ENCODE results near the gene NEK2. TPM values are rescaled to one million over a fixed set of nuclear protein-coding genes. Genes with fewer than 3 reads are reported as not detected.

NEK2 gene
- total RNA-seq, 4 donors from 2014 or later, result 2.4 to 11.8 (median 6.5) TPM

GRCh38 chr1:211653293-211653692 is 22.1 kb downstream of the NEK2 start:
- no peak for DNase-seq
- 77 to 83% methylated on average over 4 of the region's 4 CpGs for WGBS, 2 donors

GRCh38 chr1:211652371-211652770 is 23.1 kb downstream of the NEK2 start:
- no peaks in the 10 kb centered on the region for H3K27me3 ChIP-seq
- H3K27ac ChIP-seq, result no peak overlapping the region
- TF ChIP-seq POLR2A (IDR thresholded peaks at IDR 0.05), result no peak
- no peak for TF ChIP-seq CTCF (IDR thresholded peaks at IDR 0.05)
- no peaks in the 10 kb centered on the region for H3K36me3 ChIP-seq
- peaks cover 8 to 22% (median 9%) of the 10 kb centered on the region in 3 donors for H3K4me1 ChIP-seq
- H3K9me3 ChIP-seq, result no peaks in the 10 kb centered on the region
- no peak for DNase-seq
- intact Hi-C loops (cut with DNase I), result loop anchor here (5.0 to 10.0 kb wide), 5 partner anchors 75 to 1248 kb away; partner anchors contain the start of genes SLC30A1 and TRAF5
- no peak overlapping the region for H3K4me3 ChIP-seq
- WGBS, 2 donors, result 83 to 85% methylated on average over 5 to 6 of the region's 6 CpGs

More at GRCh38 chr1:211653293-211653692, 22.1 kb downstream of the NEK2 start:
- Histone ChIP-seq H3K27ac (no peak overlapping the region), H3K36me3 (no peaks in the 10 kb centered on the region), H3K4me1 (peaks cover 4 to 13% (median 7%) of the 10 kb centered on the region in 3 donors), H3K9me3 (no peaks in the 10 kb centered on the region), H3K27me3 (no peaks in the 10 kb centered on the region), H3K4me3 (no peak overlapping the region)
- intact Hi-C loops (cut with DNase I), result loop anchor here (5.0 to 10.0 kb wide), 5 partner anchors 76 to 1248 kb away; partner anchors contain the start of genes SLC30A1 and TRAF5
- no peak for TF ChIP-seq CTCF (IDR thresholded peaks at IDR 0.05)
- TF ChIP-seq POLR2A (IDR thresholded peaks at IDR 0.05), result no peak

GRCh38 chr1:211650904-211651303 is 24.5 kb downstream of the NEK2 start:
- H3K27ac ChIP-seq, result no peak overlapping the region
- no peaks in the 10 kb centered on the region for H3K9me3 ChIP-seq
- no peaks in the 10 kb centered on the region for H3K27me3 ChIP-seq
- no peak overlapping the region for H3K4me3 ChIP-seq
- WGBS, 2 donors, result 82 to 88% methylated on average over 7 of the region's 7 CpGs
- intact Hi-C loops (cut with DNase I), result loop anchor here (5.0 to 10.0 kb wide), 5 partner anchors 74 to 1246 kb away; partner anchors contain the start of genes SLC30A1 and TRAF5
- no peak for DNase-seq
- peaks cover 8 to 22% (median 9%) of the 10 kb centered on the region in 3 donors for H3K4me1 ChIP-seq
- H3K36me3 ChIP-seq, result no peaks in the 10 kb centered on the region
- TF ChIP-seq POLR2A (IDR thresholded peaks at IDR 0.05) (no peak), CTCF (IDR thresholded peaks at IDR 0.05) (no peak)

GRCh38 chr1:211648980-211649934 is 26.2 kb downstream of the NEK2 start:
- intact Hi-C loops (cut with DNase I), result no loop called here
- Histone ChIP-seq H3K27ac (no peak overlapping the region), H3K4me1 (peaks cover 8 to 20% (median 9%) of the 10 kb centered on the region in 3 donors), H3K36me3 (no peaks in the 10 kb centered on the region), H3K4me3 (no peak overlapping the region), H3K9me3 (no peaks in the 10 kb centered on the region), H3K27me3 (no peaks in the 10 kb centered on the region)
- DNase-seq, result no peak
- 67 to 89% methylated on average over 7 to 9 of the region's 9 CpGs for WGBS, 2 donors
- TF ChIP-seq CTCF (IDR thresholded peaks at IDR 0.05) (peak in 4 of 6 experiments; percentile 24 to 61 (median 44)), POLR2A (IDR thresholded peaks at IDR 0.05) (no peak)

GRCh38 chr1:211648336-211648735 is 27.1 kb downstream of the NEK2 start:
- H3K9me3 ChIP-seq, result no peaks in the 10 kb centered on the region
- TF ChIP-seq CTCF (IDR thresholded peaks at IDR 0.05) (no peak), POLR2A (IDR thresholded peaks at IDR 0.05) (no peak)
- no peak for DNase-seq
- no peaks in the 10 kb centered on the region for H3K36me3 ChIP-seq
- peaks cover 16 to 29% (median 17%) of the 10 kb centered on the region in 3 donors for H3K4me1 ChIP-seq
- no peaks in the 10 kb centered on the region for H3K27me3 ChIP-seq
- no peak overlapping the region for H3K4me3 ChIP-seq
- WGBS, 2 donors, result 52 to 61% methylated on average over 3 of the region's 3 CpGs
- H3K27ac ChIP-seq, result peak overlapping the region in 1 of 4 donors; percentile 31
- intact Hi-C loops (cut with DNase I), result no loop called here
